Lower leg skin (tissue), 3 donors: Measurements from ENCODE around the gene PRDM16.

Source experiments
- CTCF ChIP-seq, 3 donors: fragments of 450-650 bp; IDR thresholded peaks; one replicate each; pipeline ENCODE4 v1.5.1; 2016; ENCODE audit warnings: antibody characterized with exemption in 3 of 3, mild to moderate bottlenecking in 3 of 3, moderate library complexity in 2 of 3
- POLR2A ChIP-seq, 2 donors: fragments of 450-650 bp; IDR thresholded peaks; one replicate each; pipeline ENCODE4 v1.6.1; 2016 to 2017; ENCODE audit warnings: antibody characterized with exemption in 2 of 2, mild to moderate bottlenecking in 1 of 2, moderate library complexity in 1 of 2

DNA sequence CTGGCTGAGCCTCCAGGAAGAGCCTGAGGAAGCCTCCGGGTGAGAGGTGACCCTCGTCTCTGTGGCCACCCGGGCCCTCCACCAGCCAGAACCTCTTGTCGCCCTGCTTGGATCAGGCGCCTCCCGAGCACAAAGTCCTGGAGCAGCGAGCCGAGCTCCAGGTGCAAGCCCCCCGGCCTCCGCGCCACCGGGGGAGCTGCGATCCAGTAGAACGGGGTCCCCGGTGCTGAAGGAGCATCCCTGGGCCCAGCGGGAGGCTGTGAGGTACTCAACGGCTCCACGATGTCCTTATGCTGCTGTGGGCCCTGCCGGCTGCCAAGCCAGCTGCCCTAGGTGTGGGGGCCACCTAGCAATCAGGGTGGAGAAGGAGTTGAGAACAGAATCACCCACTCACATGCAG is 102.8 kb downstream of the PRDM16 start:
- TF ChIP-seq CTCF (IDR thresholded peaks at IDR 0.05), result no peak
- no peak for TF ChIP-seq POLR2A (IDR thresholded peaks at IDR 0.05)
